B cell (primary cell): ENCODE results near the gene ADGRD1. TPM values are rescaled to one million over a fixed set of nuclear protein-coding genes. Genes with fewer than 3 reads are reported as not detected.

Source experiments
- ATAC-seq: fragments of 200-7000 bp; cut with Tn5 transposase; one replicate; pipeline ENCODE4 v1.10.0; 2021; ENCODE audit warnings: low read depth, mild to moderate bottlenecking, moderate number of reproducible peaks, moderate library complexity
- CTCF ChIA-PET: fragments of 350-600 bp; sonication (Branson Sonifier 250); formaldehyde crosslinking; loops from one replicate; lab custom pipeline; 2021; ENCODE audit warnings: antibody characterized with exemption, inconsistent platforms; lab: Charles Lee
- POLR2A ChIA-PET: fragments of 350-600 bp; sonication (Branson Sonifier 250); formaldehyde crosslinking; loops from one replicate; lab custom pipeline; 2021; ENCODE audit warnings: antibody characterized with exemption; lab: Charles Lee
- DNase-seq: peaks from one replicate; pipeline ENCODE4 v3.0.0; 2013
- H2AFZ ChIP-seq: 2 replicates; pipeline ENCODE4 v1.6.1; 2012; ENCODE audit warnings: mild to moderate bottlenecking, low read depth, low read length; ENCODE audit not compliant: insufficient read depth, poor library complexity, severe bottlenecking
- H3K27ac ChIP-seq, 2 donors: 1 replicate in 1 of 2; 2 replicates in 1 of 2; pipeline ENCODE4 v1.5.1; 2012 to 2013; ENCODE audit warnings: low read length in 2 of 2, mild to moderate bottlenecking in 2 of 2, moderate library complexity in 1 of 2
- H3K27me3 ChIP-seq, 4 experiments: fragments of 200-600 bp in 1 of 4; sonication (generic) in 1 of 4; replicated peaks in 1 of 4; 1 replicate in 2 of 4; 2 replicates in 2 of 4; pipeline versions ENCODE4 v1.6.1 to v1.7.0; 2013 to 2016; ENCODE audit warnings: low read length in 3 of 4, mild to moderate bottlenecking in 2 of 4, mixed read lengths in 1 of 4, moderate library complexity in 1 of 4; ENCODE audit not compliant: insufficient read depth in 4 of 4, control insufficient read depth in 3 of 4; ENCODE audit errors: control extremely low read depth in 1 of 4
- H3K36me3 ChIP-seq, 2 experiments: replicated peaks in 1 of 2; 1 replicate in 1 of 2; 2 replicates in 1 of 2; pipeline versions ENCODE4 v1.6.1 to v1.7.1; 2013; ENCODE audit warnings: low read length in 1 of 2; ENCODE audit not compliant: insufficient read depth in 2 of 2, control insufficient read depth in 1 of 2; ENCODE audit errors: control extremely low read depth in 1 of 2, extremely low read depth in 1 of 2
- H3K4me1 ChIP-seq, 2 donors: fragments of 200-600 bp in 1 of 2; sonication (generic) in 1 of 2; 1 replicate in 1 of 2; 2 replicates in 1 of 2; pipeline versions ENCODE4 v1.5.1 to v1.6.1; 2013 to 2017; ENCODE audit warnings: low read length in 2 of 2; ENCODE audit not compliant: control insufficient read depth in 2 of 2, insufficient read depth in 2 of 2
- H3K4me2 ChIP-seq: replicated peaks from 2 replicates; pipeline ENCODE3; 2012; ENCODE audit warnings: mild to moderate bottlenecking, low read depth, low read length; ENCODE audit not compliant: poor library complexity, severe bottlenecking
- H3K4me3 ChIP-seq, 5 experiments: fragments of 200-600 bp in 1 of 5; sonication (generic) in 1 of 5; 1 replicate in 3 of 5; 2 replicates in 2 of 5; pipeline versions ENCODE4 v1.5.1 to v1.7.0; 2011 to 2016; ENCODE audit warnings: low read length in 4 of 5, mild to moderate bottlenecking in 4 of 5, low read depth in 2 of 5, control low read depth in 1 of 5, moderate library complexity in 1 of 5; ENCODE audit not compliant: insufficient read depth in 1 of 5; ENCODE audit errors: control extremely low read depth in 1 of 5, extremely low read depth in 1 of 5
- H3K79me2 ChIP-seq: fragments of 200-600 bp; sonication (generic); one replicate; pipeline ENCODE4 v1.6.0; 2016; ENCODE audit warnings: low read length; ENCODE audit not compliant: control insufficient read depth, insufficient read depth
- H3K9ac ChIP-seq: fragments of 200-600 bp; sonication (generic); 2 replicates; pipeline ENCODE4 v1.6.1; 2017; ENCODE audit warnings: mild to moderate bottlenecking, low read length, moderate library complexity
- H3K9me3 ChIP-seq, 3 donors: one replicate each; pipeline versions ENCODE4 v1.6.1 to v1.7.1; 2013; ENCODE audit warnings: low read length in 2 of 3; ENCODE audit not compliant: control insufficient read depth in 2 of 3, insufficient read depth in 1 of 3; ENCODE audit errors: control extremely low read depth in 1 of 3
- H4K20me1 ChIP-seq: 2 replicates; pipeline ENCODE4 v1.6.0; 2012; ENCODE audit warnings: mild to moderate bottlenecking, low read length; ENCODE audit not compliant: insufficient read depth, control insufficient read depth, poor library complexity, severe bottlenecking
- H3K27ac Mint-ChIP-seq: one replicate; pipeline ENCODE4 v1.8.0; 2021; ENCODE audit warnings: mixed read lengths
- H3K27me3 Mint-ChIP-seq: one replicate; pipeline ENCODE4 v1.8.0; 2021; ENCODE audit warnings: mixed read lengths
- H3K4me1 Mint-ChIP-seq: one replicate; pipeline ENCODE4 v1.8.0; 2021; ENCODE audit warnings: mixed read lengths
- H3K4me3 Mint-ChIP-seq: one replicate; pipeline ENCODE4 v1.8.0; 2021; ENCODE audit warnings: mixed read lengths
- H3K9me3 Mint-ChIP-seq: one replicate; pipeline ENCODE4 v1.8.0; 2022; ENCODE audit warnings: mixed read lengths; ENCODE audit not compliant: insufficient read depth
- EZH2 ChIP-seq: IDR thresholded peaks from 2 replicates; pipeline ENCODE4 v1.6.1; 2012; ENCODE audit warnings: borderline replicate concordance, low read depth, mild to moderate bottlenecking, moderate library complexity, low read length; ENCODE audit not compliant: insufficient read depth, poor library complexity, severe bottlenecking
- WGBS: methylation state at CpG from one replicate; pipeline ENCODE4 v1.1.5; 2013; ENCODE audit warnings: missing lambda C conversion rate; ENCODE audit not compliant: insufficient coverage; 5-methylcytosine and 5-hydroxymethylcytosine counted together
- intact Hi-C: fragments of 100-400 bp; cut with micrococcal nuclease; formaldehyde crosslinking; loops from one replicate; pipeline ENCODE4 v1.10.0; 2022
- polyA plus RNA-seq: library from polyadenylated mRNA; depleted of rRNA; stranded (reverse); fragments of >200 nt; gene quantifications from 2 replicates; pipeline ENCODE4 v1.2.3, GENCODE V29; 2012
- total RNA-seq, 2 donors: library from RNA; stranded (reverse); fragments of 120-200 nt in 1 of 2; gene quantifications; 1 replicate in 1 of 2; 2 replicates in 1 of 2; pipeline versions ENCODE4 v1.2.3 to v1.2.4, GENCODE V29; 2013 to 2022
- TF ChIP-seq, protein P1 (sequence below): fragments of 200-600 bp; IDR thresholded peaks from one replicate; pipeline ENCODE4 v1.8.0; 2022; ENCODE audit warnings: antibody characterized with exemption, mild to moderate bottlenecking

The ADGRD1 gene
- total and polyA plus RNA-seq, 2 donors (not counting 1 experiment from before 2014, with no cell fraction given) = 1.1 to 2.2 TPM

DNA sequence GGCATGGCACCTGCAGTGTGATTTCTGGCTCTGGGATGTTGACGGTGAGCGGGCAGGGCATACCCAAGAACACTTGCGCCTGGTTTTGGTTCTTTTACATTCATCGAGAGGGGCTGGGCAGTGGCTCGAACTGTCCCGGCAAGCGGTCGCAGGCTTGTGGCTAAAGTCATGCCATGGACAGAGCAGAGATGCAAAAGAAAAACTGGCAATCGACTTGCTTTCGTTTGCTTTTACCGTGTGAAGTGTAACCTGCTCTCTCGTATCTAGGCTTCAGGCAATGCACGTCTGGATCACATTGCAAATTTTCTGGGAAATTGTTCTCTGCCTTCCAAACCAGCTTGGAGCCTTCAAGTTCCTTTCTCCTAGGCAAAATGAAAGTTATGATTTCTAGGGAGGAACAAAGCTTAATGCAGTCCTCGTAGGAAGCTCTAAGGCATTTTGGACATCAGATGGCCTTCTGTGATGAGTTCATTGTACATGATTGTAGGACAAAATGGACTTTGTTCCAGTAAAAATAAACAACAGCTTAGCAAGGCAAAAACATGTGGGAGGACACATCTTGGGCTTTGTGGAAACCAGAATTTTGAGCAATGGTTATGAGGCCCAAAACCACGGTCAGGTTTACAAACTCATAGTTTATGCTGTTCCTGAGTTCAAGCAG is 18.3 kb downstream of the ADGRD1 start:
- H3K4me1 Mint-ChIP-seq = peaks cover 26% of the 10 kb centered on the region
- peaks cover 0 to 2% (median 0%) of the 10 kb centered on the region in 3 donors for H3K9me3 ChIP-seq
- no peak overlapping the region for H2AFZ ChIP-seq
- H3K27me3 ChIP-seq = no peaks in the 10 kb centered on the region
- no peak overlapping the region for H3K4me3 Mint-ChIP-seq
- 92% methylated on average over 14 of the region's 15 CpGs for WGBS
- no peaks in the 10 kb centered on the region for H3K9me3 Mint-ChIP-seq
- H3K27ac ChIP-seq = no peak overlapping the region
- H3K27ac Mint-ChIP-seq = peak overlapping the region; percentile 26
- no peak for DNase-seq
- no peaks in the 10 kb centered on the region for H4K20me1 ChIP-seq
- no peak overlapping the region for H3K4me3 ChIP-seq
- H3K79me2 ChIP-seq = no peaks in the 10 kb centered on the region
- no peak for ATAC-seq
- intact Hi-C loops = no loop called here
- no peaks in the 10 kb centered on the region for H3K36me3 ChIP-seq
- H3K9ac ChIP-seq = no peak overlapping the region
- ChIA-PET CTCF (no interaction called here), POLR2A (no interaction called here)
- peaks cover 17% of the 10 kb centered on the region for H3K27me3 Mint-ChIP-seq
- H3K4me1 ChIP-seq = peaks cover 10 to 13% of the 10 kb centered on the region in 2 donors
- no peak overlapping the region for H3K4me2 ChIP-seq
- TF ChIP-seq, protein P1, sequence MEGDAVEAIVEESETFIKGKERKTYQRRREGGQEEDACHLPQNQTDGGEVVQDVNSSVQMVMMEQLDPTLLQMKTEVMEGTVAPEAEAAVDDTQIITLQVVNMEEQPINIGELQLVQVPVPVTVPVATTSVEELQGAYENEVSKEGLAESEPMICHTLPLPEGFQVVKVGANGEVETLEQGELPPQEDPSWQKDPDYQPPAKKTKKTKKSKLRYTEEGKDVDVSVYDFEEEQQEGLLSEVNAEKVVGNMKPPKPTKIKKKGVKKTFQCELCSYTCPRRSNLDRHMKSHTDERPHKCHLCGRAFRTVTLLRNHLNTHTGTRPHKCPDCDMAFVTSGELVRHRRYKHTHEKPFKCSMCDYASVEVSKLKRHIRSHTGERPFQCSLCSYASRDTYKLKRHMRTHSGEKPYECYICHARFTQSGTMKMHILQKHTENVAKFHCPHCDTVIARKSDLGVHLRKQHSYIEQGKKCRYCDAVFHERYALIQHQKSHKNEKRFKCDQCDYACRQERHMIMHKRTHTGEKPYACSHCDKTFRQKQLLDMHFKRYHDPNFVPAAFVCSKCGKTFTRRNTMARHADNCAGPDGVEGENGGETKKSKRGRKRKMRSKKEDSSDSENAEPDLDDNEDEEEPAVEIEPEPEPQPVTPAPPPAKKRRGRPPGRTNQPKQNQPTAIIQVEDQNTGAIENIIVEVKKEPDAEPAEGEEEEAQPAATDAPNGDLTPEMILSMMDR = no peak
- TF ChIP-seq EZH2 = no peak

DNA sequence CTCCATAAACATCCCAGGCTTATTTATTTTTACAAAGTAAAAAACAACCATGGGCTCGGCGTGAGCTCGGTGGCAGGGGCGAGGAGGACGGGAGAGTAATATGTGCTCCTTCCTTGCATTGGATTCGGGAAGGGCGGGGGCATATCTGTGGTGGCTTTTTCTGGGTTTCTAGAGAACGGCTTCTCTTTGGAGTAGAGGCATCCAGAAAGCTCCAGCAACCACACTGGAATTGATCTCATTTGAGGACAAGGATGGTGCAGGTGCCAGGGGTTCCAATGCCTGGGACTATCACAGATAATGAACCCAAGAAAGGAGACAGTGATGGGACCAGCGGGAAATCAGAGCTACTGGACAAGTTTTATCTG is 18.9 kb downstream of the ADGRD1 start:
- Mint-ChIP-seq H3K4me3 (no peak overlapping the region), H3K9me3 (no peaks in the 10 kb centered on the region), H3K27me3 (peaks cover 16% of the 10 kb centered on the region), H3K27ac (no peak overlapping the region), H3K4me1 (peaks cover 26% of the 10 kb centered on the region)
- TF ChIP-seq, protein P1 = no peak
- no peak for TF ChIP-seq EZH2
- Histone ChIP-seq H3K4me2 (no peak overlapping the region), H3K36me3 (no peaks in the 10 kb centered on the region), H3K4me1 (peaks cover 10 to 13% of the 10 kb centered on the region in 2 donors), H3K9ac (no peak overlapping the region), H3K9me3 (peaks cover 0 to 2% (median 0%) of the 10 kb centered on the region in 3 donors), H4K20me1 (no peaks in the 10 kb centered on the region), H3K27ac (no peak overlapping the region), H3K79me2 (no peaks in the 10 kb centered on the region), H3K4me3 (no peak overlapping the region), H3K27me3 (no peaks in the 10 kb centered on the region), H2AFZ (no peak overlapping the region)
- DNase-seq = no peak
- no peak for ATAC-seq
- intact Hi-C loops = no loop called here
- CTCF ChIA-PET = no interaction called here
- WGBS = 95% methylated on average over 9 of the region's 9 CpGs
- POLR2A ChIA-PET = no interaction called here
